D341Med (cell line): ENCODE results near the gene RSPH3.
"Not testable (repeated sequence)": the region's sequence is repeated elsewhere in the genome, so short reads cannot be mapped to it uniquely, and the experiment has no call there.

Source experiments
- DNase-seq: peaks from one replicate; pipeline ENCODE4 v3.0.0; 2012; ENCODE audit warnings: low spot score

The RSPH3 gene

GRCh38 chr6:158999666-159000403 lies at the start of gene RSPH3:
Gene RSPH3 (minus strand): TSS chr6:159000202. CDS start chr6:158999550, 652 bp downstream.
- DNase-seq, result peak; percentile 98

GRCh38 chr6:159047891-159048685 lies 48.1 kb upstream of the RSPH3 start:
- DNase-seq, result no peak

GRCh38 chr6:159045801-159046200 lies 45.8 kb upstream of the RSPH3 start:
- no peak for DNase-seq

- no peak for DNase-seq
Measured at GRCh38 chr6:159044899-159045727, 45.1 kb upstream of the RSPH3 start, which contains the start of gene TAGAP. Gene TAGAP (minus strand): TSS chr6:159044991. CDS start chr6:159044146, 845 bp downstream.

GRCh38 chr6:159043947-159044346 lies 43.9 kb upstream of the RSPH3 start:
- DNase-seq, result no peak

GRCh38 chr6:159043251-159043650 lies 43.2 kb upstream of the RSPH3 start:
- DNase-seq, result no peak

GRCh38 chr6:159042826-159043181 lies 42.8 kb upstream of the RSPH3 start:
- DNase-seq, result no peak

GRCh38 chr6:159042003-159042825 lies 42.2 kb upstream of the RSPH3 start:
- peak; percentile 79 for DNase-seq

GRCh38 chr6:159041181-159041580 lies 41.2 kb upstream of the RSPH3 start:
- no peak for DNase-seq

- DNase-seq, result no peak
Measured at GRCh38 chr6:159039885-159040258, 39.9 kb upstream of the RSPH3 start.

GRCh38 chr6:159038914-159039884 lies 39.2 kb upstream of the RSPH3 start:
- no peak for DNase-seq

- not testable (repeated sequence) for DNase-seq
Measured at GRCh38 chr6:159038318-159038717, 38.3 kb upstream of the RSPH3 start.

- no peak for DNase-seq
Measured at GRCh38 chr6:159037756-159038290, 37.8 kb upstream of the RSPH3 start.

GRCh38 chr6:159036673-159037072 lies 36.7 kb upstream of the RSPH3 start:
- no peak for DNase-seq

- DNase-seq, result no peak
Measured at GRCh38 chr6:159035891-159036290, 35.9 kb upstream of the RSPH3 start.

GRCh38 chr6:159033160-159034049 lies 33.4 kb upstream of the RSPH3 start:
- DNase-seq, result no peak

- no peak for DNase-seq
Measured at GRCh38 chr6:159031846-159032245, 31.8 kb upstream of the RSPH3 start.

- no peak for DNase-seq
Measured at GRCh38 chr6:159030168-159030567, 30.2 kb upstream of the RSPH3 start.

- not testable (repeated sequence) for DNase-seq
Measured at GRCh38 chr6:159025224-159025623, 25.2 kb upstream of the RSPH3 start.
